Measurements from ENCODE around the gene PHETA2. TPM values are rescaled to one million over a fixed set of nuclear protein-coding genes. Genes with fewer than 3 reads are reported as not detected.
"Not testable (repeated sequence)": the region's sequence is repeated elsewhere in the genome, so short reads cannot be mapped to it uniquely, and the experiment has no call there.

PHETA2 gene
- total RNA-seq, 2 experiments from 2014 or later = 0.74 to 0.86 TPM

DNA sequence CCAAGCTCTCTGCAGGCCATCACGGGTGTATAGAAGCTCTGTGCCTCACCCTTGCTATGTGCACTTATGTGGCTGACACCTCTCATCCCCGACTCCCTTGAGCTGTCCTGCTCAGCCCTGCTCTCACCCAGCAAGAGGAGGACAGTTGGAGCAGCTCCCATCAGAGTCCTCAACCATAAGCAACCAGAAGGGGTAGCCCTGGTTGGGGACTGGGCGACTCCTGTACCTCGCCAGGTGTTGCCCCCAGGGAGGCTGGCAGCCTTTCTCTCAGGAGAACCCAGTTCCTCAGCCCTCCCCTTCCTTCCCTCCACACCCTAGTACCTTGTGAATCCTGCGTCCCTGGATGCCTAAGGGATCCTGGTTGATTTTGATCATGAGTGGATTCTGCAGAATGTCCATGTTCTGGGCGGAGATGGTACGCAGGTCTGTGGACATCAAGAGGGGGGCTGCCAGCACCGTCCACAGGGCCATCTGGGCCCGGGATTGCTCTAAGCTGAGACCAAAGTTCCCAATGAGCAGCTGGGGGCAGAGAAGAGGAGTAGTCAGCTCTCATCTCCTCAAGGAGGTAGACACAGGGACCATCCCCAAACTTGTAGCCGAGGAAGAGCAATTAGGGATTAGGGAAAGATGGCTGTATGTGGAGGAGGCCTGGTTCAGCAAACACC is 11.4 kb upstream of the PHETA2 start:
- peaks cover 54% of the 10 kb centered on the region for H3K36me3 Mint-ChIP-seq (ENCODE audit: low read depth)
- peaks cover 4% of the 10 kb centered on the region for H3K9me3 Mint-ChIP-seq
- H3K27me3 Mint-ChIP-seq (ENCODE audit: low read depth) = no peaks in the 10 kb centered on the region
- CTCF ChIA-PET = no interaction called here
- no peak for DNase-seq
- intact Hi-C loops (cut with micrococcal nuclease) = no loop called here
- H3K4me3 Mint-ChIP-seq = no peak overlapping the region
- H3K4me1 Mint-ChIP-seq (ENCODE audit: low read depth) = no peaks in the 10 kb centered on the region
- H3K27ac Mint-ChIP-seq = no peak overlapping the region

DNA sequence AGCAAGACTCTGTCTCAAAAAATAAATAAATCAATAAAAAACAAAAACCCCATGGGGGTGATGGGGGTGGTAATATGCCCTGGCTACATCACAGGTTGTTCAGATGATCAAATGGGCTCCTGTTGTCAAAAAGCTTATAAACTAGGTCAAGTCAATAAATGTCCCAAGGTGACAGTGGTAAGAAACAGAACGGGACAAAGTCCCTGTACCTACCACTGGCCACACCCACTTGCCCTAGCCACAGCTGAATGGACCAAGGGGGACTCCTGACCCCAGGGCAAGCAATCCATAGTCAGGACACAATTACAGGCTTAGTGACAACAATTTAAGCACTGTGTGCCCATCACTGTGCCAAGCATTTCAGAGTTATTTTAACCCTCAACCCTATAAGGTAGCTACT is 9.4 kb upstream of the PHETA2 start:
- H3K36me3 Mint-ChIP-seq (ENCODE audit: low read depth) = peaks cover 41% of the 10 kb centered on the region
- peaks cover 5% of the 10 kb centered on the region for H3K4me1 Mint-ChIP-seq (ENCODE audit: low read depth)
- H3K4me3 Mint-ChIP-seq = no peak overlapping the region
- no peaks in the 10 kb centered on the region for H3K27me3 Mint-ChIP-seq (ENCODE audit: low read depth)
- H3K9me3 Mint-ChIP-seq = no peaks in the 10 kb centered on the region
- H3K27ac Mint-ChIP-seq = no peak overlapping the region
- no peak for DNase-seq
- CTCF ChIA-PET = no interaction called here
- intact Hi-C loops (cut with micrococcal nuclease) = no loop called here

DNA sequence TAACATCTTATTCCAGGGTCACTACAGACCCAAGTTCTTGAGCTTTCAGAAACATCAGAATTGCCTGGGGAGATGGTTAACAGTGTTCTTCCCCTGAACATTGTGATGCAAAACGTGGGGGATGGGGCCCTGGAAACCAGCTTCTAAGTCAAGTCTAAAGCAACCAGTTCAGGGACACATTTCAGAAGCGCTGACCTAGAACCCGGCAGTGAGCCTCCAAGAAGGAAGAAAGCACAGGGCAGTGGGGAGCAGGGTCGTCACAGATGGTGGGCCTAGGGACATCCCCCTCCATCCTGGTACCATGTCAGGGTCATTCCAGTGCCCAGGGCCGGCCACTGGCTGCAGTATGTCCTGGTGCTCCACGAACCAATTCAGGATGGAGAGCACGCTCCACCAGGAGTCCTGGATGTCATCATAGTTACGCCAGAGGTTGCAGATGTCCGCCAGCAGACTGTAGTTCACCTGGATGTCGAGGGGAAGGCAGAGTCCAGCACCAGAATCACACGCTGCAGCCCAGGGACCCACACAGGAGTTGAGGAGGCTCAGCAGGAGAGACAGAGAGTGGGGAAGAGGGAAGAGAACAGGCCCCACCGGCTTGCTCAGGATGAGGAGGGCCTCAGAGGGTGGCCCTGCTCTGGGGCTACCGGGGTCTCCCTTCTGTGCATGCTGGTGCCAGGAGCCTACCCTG is 8.5 kb upstream of the PHETA2 start:
- intact Hi-C loops (cut with micrococcal nuclease) = no loop called here
- H3K9me3 Mint-ChIP-seq = no peaks in the 10 kb centered on the region
- H3K4me3 Mint-ChIP-seq = no peak overlapping the region
- no peak overlapping the region for H3K27ac Mint-ChIP-seq
- no peaks in the 10 kb centered on the region for H3K27me3 Mint-ChIP-seq (ENCODE audit: low read depth)
- peaks cover 36% of the 10 kb centered on the region for H3K36me3 Mint-ChIP-seq (ENCODE audit: low read depth)
- H3K4me1 Mint-ChIP-seq (ENCODE audit: low read depth) = peaks cover 10% of the 10 kb centered on the region
- no peak for DNase-seq
- CTCF ChIA-PET = no interaction called here

DNA sequence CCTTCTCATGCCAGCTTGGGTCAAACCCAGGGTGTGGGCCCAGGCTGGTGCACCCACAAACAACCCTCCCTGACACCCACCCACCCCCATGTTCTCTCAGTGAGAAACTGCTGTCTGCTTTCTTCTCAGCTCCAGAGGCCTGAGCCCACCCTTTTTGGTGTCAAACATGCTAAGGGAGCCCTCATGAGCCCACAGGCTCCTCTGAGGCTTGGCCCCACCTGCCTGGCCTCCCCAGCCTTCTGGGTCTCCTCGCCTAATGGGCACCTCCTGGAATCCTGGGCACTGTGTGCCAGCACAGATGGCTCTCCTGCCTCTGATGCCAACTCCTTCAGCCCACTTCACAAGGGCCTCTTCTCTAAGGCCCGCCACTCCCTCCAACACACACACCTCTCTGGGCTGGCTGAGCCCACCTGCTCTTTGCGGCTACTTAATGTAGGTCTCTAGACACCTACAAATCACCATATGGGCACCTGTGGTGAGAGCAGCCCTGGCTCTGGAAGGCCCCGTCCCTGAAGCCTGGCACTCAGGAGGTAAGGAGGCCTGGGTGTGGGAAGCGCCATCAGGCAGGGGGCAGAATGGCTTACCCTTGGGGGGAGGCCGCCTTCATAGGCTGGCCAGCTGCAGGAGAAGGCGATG is 7.8 kb upstream of the PHETA2 start:
- Mint-ChIP-seq H3K4me3 (no peak overlapping the region), H3K4me1 (ENCODE audit: low read depth) (peaks cover 13% of the 10 kb centered on the region), H3K27me3 (ENCODE audit: low read depth) (no peaks in the 10 kb centered on the region), H3K9me3 (no peaks in the 10 kb centered on the region), H3K27ac (no peak overlapping the region), H3K36me3 (ENCODE audit: low read depth) (peaks cover 35% of the 10 kb centered on the region)
- CTCF ChIA-PET = interaction anchor here (0.5 to 0.6 kb wide), 2 partner anchors 22 to 75 kb away, joined by 3 read pairs; no protein-coding TSS in a partner anchor
- no peak for DNase-seq
- intact Hi-C loops (cut with micrococcal nuclease) = no loop called here

DNA sequence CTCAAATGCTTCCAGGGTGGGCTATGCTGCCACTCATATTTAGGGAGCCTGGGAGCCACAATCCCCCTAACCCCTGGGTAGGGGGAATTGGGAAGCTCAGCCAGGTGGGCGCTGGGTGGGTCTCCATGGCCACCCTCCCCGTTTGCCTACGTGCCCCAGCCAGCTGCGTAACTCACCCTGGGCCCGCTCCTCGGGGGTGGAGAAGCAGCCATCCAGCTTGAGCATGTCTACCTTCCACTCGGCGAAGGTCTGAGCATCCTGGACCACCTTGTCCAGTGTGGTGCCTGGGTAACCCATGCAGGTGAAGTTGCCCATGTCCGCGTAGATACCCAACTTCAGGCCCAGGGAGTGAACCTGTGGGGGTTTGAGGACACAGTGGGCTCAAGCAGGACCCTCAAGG is 7.1 kb upstream of the PHETA2 start:
- H3K27me3 Mint-ChIP-seq (ENCODE audit: low read depth) = no peaks in the 10 kb centered on the region
- H3K27ac Mint-ChIP-seq = no peak overlapping the region
- peaks cover 32% of the 10 kb centered on the region for H3K36me3 Mint-ChIP-seq (ENCODE audit: low read depth)
- DNase-seq = no peak
- no peak overlapping the region for H3K4me3 Mint-ChIP-seq
- intact Hi-C loops (cut with micrococcal nuclease) = no loop called here
- no peaks in the 10 kb centered on the region for H3K9me3 Mint-ChIP-seq
- CTCF ChIA-PET = interaction anchor here (0.5 to 0.6 kb wide), 2 partner anchors 22 to 76 kb away, joined by 3 read pairs; no protein-coding TSS in a partner anchor
- H3K4me1 Mint-ChIP-seq (ENCODE audit: low read depth) = peaks cover 19% of the 10 kb centered on the region

DNA sequence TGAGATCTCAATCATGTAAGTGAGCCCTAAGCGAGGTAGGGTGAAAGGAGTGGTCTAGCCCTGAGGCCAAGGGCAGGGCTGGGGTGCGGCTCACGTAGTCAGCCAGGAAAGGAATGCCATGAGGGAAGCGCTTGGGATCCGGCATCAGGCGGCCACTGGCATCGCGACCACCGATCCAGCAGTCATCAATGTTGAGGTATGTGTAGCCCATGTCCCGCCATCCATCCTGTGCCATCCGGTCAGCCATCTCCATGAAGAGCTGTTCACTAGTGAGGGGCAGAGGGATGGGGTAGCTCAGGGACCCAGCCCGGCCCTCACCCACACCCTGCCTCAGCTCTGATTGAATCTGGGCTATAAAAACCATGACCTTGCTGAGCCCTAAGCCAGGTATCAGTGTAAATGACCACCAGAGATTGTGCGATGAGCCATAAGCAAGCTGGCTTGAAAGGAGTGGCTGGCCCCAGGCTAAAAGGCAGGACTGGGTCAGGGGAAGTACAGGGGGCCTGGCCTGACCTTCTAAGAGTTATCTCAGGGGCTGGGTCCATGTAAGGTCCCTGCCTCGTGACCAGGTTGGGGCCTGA is 6.3 kb upstream of the PHETA2 start:
- Mint-ChIP-seq H3K27ac (no peak overlapping the region), H3K4me3 (no peak overlapping the region), H3K4me1 (ENCODE audit: low read depth) (peaks cover 24% of the 10 kb centered on the region), H3K36me3 (ENCODE audit: low read depth) (peaks cover 23% of the 10 kb centered on the region), H3K27me3 (ENCODE audit: low read depth) (no peaks in the 10 kb centered on the region), H3K9me3 (no peaks in the 10 kb centered on the region)
- no peak for DNase-seq
- intact Hi-C loops (cut with micrococcal nuclease) = no loop called here
- CTCF ChIA-PET = no interaction called here

DNA sequence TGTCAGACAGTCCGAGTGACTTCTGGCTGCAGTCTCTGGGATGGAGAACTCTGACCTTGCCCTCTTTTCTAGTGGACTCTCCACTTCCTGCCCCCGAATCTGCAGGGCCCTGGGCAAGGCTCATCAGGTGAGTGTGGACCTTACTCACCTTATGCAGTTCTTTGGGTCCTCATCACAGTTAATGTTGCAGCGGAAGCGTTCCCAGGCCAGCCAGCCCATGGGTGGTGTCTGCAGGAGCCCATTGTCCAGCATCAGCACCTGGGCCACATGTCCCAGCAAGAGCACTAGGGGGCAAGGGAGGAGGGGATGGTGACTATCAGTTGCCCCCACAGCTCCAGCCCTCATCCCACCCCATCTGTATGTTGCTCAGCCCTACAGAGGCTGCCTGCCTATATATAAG is 5.8 kb upstream of the PHETA2 start:
- no peak for DNase-seq
- H3K36me3 Mint-ChIP-seq (ENCODE audit: low read depth) = peaks cover 18% of the 10 kb centered on the region
- intact Hi-C loops (cut with micrococcal nuclease) = no loop called here
- H3K4me1 Mint-ChIP-seq (ENCODE audit: low read depth) = peaks cover 28% of the 10 kb centered on the region
- H3K9me3 Mint-ChIP-seq = no peaks in the 10 kb centered on the region
- CTCF ChIA-PET = no interaction called here
- H3K27me3 Mint-ChIP-seq (ENCODE audit: low read depth) = no peaks in the 10 kb centered on the region
- no peak overlapping the region for H3K4me3 Mint-ChIP-seq
- H3K27ac Mint-ChIP-seq = no peak overlapping the region

DNA sequence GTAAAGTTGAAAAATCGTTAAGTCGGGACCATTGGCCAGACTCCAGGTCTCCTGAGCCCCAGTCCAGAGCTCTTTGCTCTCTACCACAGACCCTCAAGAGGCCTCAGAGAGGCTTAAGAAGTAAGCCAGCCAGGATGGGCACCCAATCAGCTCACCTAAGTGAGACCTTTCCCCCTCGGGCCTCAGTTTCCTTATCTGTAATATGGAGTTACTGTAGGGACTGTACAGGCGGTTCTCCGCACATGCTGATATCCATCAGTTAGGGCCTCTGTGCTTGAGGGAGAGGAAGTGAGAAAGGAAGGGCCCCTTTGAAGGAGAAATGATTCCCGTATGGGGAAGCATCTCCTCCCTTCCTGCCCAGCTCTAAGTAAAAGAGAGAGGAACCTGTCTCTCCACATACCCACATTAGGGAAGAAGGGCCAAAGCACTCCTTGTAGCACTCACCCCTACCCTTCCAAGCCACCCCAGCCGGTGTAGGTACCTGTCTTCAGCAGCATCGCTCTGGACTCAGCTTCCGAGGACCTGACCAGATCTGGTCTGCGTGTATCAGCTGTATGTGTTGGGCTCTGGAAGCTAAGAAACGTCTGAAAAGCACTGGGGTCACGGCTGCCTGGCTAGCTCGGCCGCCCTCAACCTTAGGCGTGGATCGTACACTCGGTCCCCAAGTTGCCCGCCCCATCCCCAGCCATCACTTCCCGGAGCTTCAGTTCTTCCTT is 4.1 kb upstream of the PHETA2 start:
- no peaks in the 10 kb centered on the region for H3K27me3 Mint-ChIP-seq (ENCODE audit: low read depth)
- CTCF ChIA-PET = no interaction called here
- H3K4me3 Mint-ChIP-seq = peak overlapping the region; percentile 87
- intact Hi-C loops (cut with micrococcal nuclease) = loop anchor here (1.0 to 5.0 kb wide), 7 partner anchors 20 to 383 kb away; partner anchors contain the start of genes NDUFA6, SNU13 and WBP2NL
- no peaks in the 10 kb centered on the region for H3K9me3 Mint-ChIP-seq
- no peak for DNase-seq
- peaks cover 15% of the 10 kb centered on the region for H3K36me3 Mint-ChIP-seq (ENCODE audit: low read depth)
- H3K4me1 Mint-ChIP-seq (ENCODE audit: low read depth) = peaks cover 32% of the 10 kb centered on the region
- H3K27ac Mint-ChIP-seq = peak overlapping the region; percentile 66

DNA sequence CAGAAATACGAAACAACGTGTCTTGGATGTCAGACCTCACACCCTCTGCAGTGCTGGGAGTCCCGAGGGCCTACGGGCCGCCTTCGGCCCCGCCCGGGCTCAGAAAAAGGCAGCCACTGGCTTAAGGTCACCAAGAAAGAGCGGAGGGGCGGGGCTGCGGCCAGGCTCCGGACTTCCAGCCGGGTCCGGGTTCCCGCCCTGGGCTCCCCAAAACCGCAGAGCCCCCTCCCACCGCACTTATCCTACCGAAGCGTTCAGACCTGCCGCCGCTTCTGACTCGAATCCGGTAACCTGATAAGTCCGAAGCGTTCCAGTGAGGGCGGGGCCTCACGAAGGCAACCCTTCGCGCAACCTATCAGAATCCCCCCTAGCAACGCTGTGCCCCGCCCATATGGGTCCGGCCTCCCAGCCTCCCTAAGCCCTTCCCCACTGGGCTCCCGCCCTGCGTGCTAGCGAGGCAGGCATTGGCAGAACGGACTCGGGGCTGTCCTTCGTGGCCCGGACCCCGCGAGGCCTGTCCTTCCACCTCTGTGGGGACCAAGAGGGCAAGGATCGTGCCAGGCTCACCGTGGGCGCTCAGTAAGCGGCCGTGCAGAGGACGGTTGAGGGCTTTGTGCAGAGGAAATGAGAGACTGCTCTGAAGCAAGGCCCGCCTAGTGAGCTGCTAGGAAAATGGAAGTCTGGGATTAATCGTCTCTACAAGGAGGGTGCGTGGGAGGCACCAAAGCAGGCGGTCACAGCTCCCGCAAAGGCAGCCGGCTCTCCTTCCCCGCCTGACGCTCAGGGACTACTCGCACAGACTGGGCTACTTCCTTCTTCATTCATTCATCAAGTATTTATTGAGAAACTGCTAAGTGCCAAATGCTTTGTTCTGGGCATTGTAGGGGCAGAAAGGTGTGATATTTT is 3.3 kb upstream of the PHETA2 start, which contains the start of gene NAGA:
Gene NAGA (minus strand): TSS at position 296 of the 906 bp plus-strand sequence. CDS start 515 bp downstream, outside the sequence.
- Mint-ChIP-seq H3K27me3 (ENCODE audit: low read depth) (no peaks in the 10 kb centered on the region), H3K4me1 (ENCODE audit: low read depth) (peaks cover 34% of the 10 kb centered on the region)

DNA sequence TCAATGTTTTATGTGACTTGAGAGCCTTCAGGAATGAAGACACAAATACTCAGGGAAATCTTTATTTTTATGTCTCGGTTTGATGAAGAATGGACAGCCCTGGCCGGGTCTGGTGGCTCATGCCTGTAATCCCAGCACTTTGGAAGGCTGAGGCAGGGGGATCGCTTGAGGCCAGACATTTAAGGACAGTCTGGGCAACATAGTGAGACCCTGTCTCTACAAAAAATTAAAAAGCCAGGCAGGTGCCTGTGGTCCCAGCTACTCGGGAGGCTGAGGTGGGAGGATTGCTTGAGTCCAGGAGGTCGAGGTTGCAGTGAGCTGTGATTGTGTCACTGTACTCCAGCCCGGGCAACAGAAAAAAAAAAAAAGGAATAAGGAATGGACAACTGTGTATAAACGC is 2.5 kb upstream of the PHETA2 start:
- peak overlapping the region; percentile 87 for H3K4me3 Mint-ChIP-seq

More for the DNA sequence above, 3.3 kb upstream of the PHETA2 start, which contains the start of gene NAGA:
- Mint-ChIP-seq H3K36me3 (ENCODE audit: low read depth) (peaks cover 7% of the 10 kb centered on the region), H3K4me3 (peak within 1 kb of the TSS; percentile 87), H3K9me3 (no peaks in the 10 kb centered on the region), H3K27ac (peak within 1 kb of the TSS; percentile 88)
- intact Hi-C loops (cut with micrococcal nuclease) = loop anchor here (1.0 to 5.0 kb wide), 7 partner anchors 20 to 383 kb away; partner anchors contain the start of genes NDUFA6, SNU13 and WBP2NL
- peak; percentile 96 for DNase-seq
- CTCF ChIA-PET = no interaction called here

More for the DNA sequence above, 2.5 kb upstream of the PHETA2 start:
- Mint-ChIP-seq H3K4me1 (ENCODE audit: low read depth) (peaks cover 34% of the 10 kb centered on the region), H3K27ac (peak overlapping the region; percentile 88)
- CTCF ChIA-PET; H3K9me3 Mint-ChIP-seq; H3K27me3 Mint-ChIP-seq (ENCODE audit: low read depth); H3K36me3 Mint-ChIP-seq (ENCODE audit: low read depth); DNase-seq: not testable (repeated sequence)
- intact Hi-C loops (cut with micrococcal nuclease) = loop anchor here (5.0 kb wide), 4 partner anchors 249 to 384 kb away; partner anchors contain the start of gene SNU13
